NCI-H1436 treated with DMSO at 0.1 percent for 48 hours (cell line): ENCODE measurements around the gene TSPAN33.

ENCODE experiments used
- DNase-seq: peaks from one replicate; lab custom pipeline; 2025; lab: John Stamatoyannopoulos, UW

Gene TSPAN33

DNA sequence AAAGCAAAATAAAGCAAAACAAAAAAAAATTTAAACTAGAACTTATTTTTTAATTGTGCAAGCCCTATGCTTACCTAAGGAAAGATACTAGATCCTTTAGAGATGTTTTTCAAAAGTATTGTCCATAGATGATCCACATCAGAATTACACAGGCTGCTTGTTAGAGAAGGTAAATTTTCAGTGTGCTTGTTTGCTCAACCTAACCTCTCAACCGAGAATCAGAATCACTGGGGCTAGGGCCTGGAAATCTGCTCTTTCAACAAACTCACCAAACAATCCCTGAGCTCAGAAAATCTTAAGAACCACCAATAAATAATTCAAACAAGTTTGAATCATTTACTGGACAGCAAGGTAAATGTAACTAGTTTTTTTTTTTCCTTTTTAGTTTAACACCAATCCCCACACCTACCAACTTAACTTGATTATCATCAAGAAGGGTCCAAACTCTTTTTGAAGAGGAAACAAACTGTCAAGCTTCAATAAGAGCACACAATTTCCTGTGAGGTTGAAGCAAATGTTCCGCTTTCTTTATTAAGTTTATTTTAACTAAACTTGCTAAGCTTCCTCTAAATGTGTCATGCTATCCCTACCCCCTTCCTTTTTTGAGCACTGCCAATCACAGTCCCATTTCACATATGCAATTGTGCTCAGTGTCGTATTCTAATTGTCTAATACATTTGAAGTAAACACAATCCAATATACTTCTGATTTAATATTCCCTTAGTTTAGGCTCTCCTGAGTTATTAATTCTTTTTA lies 7.4 kb upstream of the TSPAN33 start:
- DNase-seq, result no peak

DNA sequence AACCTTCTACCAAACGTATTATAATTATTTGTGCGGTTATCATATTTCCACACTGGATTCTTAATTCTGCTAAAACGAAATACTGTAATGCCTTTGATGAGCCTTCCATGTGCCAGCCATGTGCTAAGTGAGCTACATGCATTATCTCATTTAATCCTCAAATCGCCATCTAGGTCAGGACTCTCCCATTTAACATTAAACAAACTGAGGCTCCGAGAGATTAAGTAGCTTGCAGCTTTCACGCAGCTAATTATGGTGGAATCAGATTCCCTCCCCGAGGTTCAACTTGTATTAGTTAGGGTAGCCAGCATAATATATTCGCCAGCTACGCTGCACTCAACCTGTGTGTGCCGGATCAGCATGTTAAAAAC lies 798 bp upstream of the TSPAN33 start:
- no peak for DNase-seq

DNA sequence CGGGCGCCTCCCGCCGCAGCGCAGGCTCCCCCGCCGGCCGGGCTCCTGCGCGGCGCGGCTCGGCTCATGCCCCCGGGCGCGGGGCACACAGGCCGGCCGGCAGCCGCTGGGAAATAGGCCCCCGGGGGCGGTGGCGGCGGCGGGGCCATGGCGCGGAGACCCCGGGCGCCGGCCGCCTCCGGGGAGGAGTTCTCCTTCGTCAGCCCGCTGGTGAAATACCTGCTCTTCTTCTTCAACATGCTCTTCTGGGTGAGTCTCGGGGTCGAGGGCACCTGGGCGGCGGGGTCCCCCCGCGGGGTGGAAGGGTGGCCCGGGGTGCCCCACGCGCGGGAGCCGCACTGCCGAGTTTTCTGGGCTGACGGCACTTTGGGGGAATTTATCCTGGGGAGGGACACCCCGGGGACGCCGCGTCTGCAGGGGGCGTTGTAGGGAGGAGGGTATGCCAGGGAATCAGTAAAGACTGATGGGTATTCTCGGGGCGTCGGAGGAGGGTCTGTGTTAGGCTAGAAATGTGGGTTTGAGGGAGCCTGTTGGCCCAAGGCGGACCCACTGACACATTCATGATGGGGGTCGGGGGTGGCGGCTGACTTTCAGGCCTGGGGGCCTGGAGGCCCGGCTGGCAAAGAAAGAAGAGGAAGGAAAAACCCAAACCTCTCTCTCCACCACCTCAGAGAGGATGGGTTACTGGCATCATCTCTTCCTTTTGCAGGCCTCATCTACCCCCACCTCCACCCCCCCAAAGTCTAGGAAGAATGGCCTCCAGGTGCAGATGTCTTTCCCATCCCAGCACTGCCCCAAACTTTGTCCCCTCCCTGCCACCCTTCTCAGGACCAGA lies 544 bp downstream of the TSPAN33 start:
- no peak for DNase-seq

DNA sequence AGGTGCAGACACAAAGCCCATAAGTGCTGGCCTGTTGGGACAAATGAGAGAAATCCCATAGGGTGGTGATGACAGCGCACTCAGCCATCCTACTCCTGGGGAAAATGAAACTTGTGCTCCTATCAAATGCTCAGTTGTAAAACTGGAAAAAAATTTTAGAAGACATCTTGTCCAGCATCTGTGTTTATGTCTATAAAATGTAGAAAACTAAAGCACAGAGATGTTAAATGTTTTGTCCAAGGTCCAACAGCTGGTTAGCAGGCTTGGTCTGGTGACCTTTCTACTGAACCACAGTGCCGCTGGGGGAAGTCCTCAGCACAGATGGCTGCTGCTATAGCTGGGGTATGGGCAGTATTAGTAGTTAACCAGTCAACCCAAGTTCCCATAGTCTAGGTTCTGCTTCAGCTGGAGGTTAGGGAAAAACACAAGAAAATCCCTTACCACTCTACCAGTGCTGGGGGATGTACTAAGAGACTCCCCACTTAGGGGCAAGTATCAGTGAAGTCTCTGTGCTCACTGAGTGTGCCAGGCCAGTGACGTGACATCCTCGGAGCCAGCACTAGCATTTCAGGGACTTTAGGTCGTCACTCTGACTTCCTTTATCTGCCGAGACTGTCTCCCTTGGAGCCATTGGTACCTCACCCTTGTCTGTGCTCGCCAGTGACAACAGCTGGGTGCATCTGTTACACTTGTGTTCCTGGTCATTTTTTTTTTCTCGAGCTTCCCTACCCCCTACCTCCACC lies 1.9 kb downstream of the TSPAN33 start:
- no peak for DNase-seq

DNA sequence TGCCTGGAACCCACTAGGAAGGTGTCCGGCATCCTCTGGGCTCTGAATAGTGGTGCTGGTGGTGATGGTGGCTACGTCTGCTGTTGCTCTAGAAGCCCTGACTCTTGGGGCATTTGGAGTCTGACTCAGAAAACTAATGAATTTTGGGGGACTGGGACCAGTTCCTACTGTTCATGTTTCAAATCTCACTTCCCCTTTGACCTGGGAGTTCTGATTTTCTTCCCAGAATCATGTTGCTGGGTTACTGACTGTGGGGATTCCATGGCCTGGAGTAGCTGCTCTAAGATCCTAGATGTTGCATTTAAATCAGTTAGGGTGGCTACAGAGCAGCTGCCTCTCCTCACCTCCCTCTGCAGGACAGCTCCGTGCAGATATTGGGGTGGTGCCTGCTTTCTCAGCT lies 3.2 kb downstream of the TSPAN33 start:
- DNase-seq, result no peak

DNA sequence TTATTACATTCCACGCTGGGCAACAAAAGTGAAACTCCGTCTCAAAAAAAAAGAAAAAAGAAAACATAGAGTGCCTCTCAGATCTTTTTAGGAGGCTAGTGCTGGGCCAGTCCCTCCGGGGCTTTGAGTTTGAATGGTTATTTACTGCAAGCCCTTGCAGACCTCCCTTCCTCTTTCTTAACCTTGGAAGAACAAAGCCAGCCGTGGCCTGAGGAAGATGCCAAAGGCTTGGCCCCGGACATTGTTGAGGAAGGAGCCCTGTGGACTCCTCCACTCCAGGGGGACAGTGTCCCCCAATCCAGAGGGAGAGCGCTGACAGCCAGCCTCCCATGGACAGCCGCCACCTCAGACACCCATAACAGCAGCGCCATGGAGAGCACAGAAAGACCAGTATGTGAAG lies 5.0 kb downstream of the TSPAN33 start:
- DNase-seq, result no peak

DNA sequence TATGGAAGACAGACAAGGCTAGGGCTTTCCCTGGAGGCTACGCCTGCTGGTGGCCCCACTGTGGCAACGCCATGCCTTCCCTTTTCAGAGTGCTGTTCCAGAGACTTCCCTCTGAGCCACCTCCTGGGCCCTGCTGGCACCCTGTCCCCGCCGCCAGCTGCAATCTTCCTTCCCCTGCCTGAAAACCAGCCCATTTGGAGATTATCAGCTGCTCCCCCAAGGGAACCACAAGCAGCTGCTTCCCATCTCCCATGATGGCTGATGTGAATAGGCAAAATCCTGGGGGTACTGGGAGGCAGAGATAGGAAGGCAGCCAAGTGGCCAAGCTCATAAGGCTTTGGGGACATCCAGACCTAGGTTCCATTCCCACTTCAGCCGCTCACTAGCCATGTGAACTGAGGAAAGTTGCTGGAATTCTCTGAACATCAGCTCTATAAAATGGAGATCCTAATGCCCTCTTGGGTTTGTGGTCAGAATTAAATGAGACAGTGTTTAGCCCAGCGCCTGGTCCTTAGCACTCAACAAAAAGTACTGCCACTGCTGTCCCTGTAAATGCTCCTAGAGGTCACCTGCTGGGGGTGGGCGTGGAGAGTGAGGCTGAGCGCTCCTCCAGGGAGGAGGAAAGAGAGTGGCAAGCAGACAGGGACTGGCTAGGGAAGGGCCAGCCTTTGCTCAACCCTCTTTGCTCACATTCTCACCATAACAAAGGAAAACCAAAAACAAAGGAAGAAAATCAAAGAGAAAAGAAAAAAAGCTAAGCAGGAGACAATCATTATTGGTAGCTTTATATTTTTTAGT lies 5.9 kb downstream of the TSPAN33 start:
- DNase-seq, result no peak

DNA sequence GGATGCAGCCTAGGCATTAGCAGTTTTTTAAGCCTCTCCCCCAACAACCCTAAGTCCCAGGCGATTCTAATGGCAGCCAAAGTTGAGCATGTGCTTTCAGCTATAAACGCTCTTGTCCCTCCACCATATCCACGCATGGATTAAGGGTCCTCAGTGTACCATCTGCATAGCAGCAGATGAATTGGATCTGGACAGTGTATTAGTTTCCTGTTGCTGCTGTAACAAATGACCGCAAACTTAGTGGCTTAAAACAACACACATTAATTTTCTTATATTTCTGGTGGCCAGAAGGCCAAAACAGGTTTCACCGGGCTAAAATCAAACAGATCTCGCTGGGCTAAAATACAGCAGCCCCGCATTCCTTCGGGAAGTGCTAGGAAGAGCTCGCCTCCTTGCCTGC lies 13.1 kb downstream of the TSPAN33 start:
- DNase-seq, result no peak

DNA sequence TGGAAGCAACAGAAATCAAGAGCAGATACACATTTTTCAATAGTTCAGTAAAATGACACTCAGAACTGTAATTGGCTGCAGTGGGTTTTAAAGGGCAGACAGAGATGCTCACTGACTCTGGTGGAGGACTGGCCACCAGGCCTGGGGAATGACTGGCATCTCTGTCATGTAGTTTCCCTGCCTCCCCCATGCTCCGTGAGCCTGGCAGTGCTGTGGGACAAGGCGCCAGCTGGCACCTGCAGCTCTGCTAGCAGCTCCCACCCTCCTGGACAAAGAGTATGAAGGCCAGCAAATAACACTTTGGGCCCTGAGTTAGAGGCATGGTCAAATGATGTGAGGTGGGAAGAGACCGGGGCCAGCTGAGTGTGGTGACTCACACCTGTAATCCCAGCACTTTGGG lies 15.0 kb downstream of the TSPAN33 start:
- DNase-seq, result no peak

DNA sequence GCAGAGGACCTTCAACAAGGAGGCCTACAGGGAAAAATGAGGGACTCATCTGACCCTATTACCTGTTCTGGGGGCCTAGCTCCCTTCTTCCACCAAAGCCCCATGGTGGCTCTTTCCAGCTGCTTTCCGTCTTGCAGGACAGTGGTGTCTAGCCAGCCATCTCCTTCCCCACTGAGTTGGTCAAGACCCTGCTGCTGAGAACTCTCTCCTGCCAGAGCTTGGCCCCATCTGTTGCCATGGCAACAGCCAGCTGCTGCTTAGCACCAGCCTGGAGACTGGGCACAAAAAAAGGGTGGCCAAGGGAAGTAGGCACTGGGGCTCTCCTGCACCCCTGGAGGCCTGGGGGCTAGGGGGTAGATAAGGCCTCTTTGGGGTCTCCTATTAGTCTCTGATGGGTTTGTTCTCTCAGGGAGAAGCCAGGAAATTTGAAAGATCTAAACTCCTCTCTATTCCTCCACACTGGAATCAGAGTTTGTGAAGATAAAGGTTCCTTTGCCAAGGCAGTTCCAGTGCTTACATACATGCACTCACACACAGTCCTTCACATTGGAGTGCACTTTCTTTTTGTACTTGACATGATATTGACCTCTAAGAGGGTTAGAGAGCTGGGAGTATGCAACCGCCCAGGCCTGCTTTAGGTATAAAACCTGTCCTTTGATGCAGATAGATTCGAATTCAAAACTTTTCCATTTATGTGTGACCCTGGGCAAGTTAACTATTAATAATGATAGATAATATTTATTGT lies 15.8 kb downstream of the TSPAN33 start:
- no peak for DNase-seq

DNA sequence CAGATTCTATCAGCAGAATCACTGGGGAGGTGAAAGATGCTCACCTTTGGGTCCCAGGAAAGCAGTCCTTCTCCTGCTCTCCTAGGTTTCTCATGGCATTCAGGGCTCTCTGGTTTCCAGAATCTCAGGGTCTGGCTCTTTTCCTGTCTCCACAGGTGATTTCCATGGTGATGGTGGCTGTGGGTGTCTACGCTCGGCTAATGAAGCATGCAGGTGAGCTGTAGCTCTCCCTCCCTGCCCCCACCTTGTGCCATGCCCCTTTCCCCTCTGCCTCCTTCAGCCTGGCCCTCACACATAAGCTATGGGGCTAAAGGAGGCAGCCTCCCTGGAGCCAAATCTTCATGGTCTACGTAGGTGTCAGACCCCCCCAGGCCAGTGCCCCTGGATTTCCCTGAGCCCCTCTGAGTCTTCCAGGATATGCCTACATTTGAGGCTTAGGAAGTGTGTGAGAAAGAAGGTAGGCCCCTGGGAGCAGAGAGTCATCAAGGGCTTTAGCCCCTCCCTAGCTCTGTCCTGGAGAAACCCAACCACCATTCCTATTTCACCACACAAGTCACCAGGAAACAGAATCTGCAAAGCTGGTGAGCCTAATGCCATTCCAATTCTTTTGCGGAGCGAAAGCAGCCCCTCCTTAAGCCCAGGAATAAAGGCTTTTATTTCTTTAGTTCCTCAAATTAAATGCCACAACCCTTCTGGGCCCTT lies 17.2 kb downstream of the TSPAN33 start:
- no peak for DNase-seq

DNA sequence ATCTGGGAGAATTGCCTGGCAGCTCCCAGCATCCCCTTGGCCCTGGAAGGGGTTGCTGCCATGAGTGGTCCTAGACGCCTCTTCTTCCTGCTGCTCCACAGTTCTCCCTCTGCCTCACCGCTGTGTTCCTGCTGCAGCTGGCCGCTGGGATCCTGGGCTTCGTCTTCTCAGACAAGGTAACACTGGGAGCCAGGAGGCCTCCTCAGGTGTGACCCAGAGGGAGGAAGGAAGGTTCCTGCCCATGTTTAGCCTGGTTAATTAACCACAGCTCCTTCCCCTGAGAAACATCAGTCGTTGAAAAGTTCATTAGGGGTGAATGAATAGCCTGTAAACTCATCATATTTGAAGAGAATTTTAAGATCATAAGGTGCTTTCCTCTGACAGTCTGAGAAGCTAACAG lies 18.2 kb downstream of the TSPAN33 start:
- no peak for DNase-seq

DNA sequence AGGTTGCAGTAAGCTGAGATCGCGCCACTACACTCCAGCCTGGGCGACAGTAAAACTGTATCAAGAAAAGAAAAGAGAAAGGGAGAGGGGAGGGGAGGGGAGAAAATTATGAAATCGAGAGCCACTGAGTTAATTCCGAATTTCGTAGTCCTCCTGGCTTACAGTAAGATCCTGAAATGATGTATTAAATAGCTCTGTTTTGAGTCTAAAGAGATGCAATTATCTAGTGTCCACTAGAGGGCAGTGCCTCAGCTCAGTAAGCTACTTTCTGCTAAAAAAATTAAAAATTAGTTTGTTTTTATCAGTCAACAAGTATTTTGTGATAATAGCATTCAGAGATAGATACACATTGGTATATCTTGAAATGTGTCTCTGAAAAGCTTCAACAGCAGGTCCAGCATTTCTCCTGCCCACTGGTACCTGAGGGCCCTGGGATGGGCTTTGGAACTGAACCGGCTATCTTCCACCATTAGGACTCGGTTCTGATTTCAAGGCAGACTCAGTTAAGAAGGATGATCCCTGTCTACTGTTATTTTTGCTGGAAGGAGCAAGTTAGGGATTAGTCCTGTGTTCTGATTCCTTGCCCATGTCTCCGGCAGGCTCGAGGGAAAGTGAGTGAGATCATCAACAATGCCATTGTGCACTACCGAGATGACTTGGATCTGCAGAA lies 19.5 kb downstream of the TSPAN33 start:
- DNase-seq, result no peak

DNA sequence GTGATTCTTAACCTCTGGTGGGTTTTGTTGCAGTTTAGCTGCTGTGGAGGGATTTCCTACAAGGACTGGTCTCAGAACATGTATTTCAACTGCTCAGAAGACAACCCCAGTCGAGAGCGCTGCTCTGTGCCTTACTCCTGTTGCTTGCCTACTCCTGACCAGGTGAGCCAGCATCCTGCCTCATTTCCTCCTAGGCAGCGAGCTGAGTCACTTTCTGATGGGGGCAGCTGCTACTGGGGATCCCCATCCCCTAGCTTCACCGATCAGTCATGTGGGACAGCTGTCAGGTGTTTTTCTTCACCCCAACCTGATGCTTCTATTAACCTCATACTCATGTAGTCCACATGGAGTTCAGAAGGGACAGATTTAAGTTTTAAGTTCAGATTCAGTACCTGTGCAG lies 22.2 kb downstream of the TSPAN33 start:
- DNase-seq, result no peak

DNA sequence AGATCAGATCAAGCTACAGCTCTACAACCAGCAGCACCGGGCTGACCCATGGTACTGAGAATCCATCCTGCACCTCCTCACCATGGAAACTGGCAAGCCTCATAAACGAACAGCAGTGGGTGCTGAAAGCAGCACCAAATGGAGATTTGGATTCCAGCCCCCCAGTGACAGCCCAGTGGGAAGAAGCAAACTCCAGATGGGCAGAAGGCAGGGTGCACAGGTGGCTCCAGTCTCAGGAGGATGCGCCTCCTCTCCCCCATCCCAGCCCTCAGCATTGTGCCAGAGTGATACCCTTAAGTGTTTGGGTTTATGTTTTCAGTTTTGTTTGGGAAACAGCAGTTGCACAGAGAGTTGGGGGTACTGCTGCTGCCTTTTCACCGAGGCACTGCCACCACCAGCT lies 23.3 kb downstream of the TSPAN33 start:
- no peak for DNase-seq

DNA sequence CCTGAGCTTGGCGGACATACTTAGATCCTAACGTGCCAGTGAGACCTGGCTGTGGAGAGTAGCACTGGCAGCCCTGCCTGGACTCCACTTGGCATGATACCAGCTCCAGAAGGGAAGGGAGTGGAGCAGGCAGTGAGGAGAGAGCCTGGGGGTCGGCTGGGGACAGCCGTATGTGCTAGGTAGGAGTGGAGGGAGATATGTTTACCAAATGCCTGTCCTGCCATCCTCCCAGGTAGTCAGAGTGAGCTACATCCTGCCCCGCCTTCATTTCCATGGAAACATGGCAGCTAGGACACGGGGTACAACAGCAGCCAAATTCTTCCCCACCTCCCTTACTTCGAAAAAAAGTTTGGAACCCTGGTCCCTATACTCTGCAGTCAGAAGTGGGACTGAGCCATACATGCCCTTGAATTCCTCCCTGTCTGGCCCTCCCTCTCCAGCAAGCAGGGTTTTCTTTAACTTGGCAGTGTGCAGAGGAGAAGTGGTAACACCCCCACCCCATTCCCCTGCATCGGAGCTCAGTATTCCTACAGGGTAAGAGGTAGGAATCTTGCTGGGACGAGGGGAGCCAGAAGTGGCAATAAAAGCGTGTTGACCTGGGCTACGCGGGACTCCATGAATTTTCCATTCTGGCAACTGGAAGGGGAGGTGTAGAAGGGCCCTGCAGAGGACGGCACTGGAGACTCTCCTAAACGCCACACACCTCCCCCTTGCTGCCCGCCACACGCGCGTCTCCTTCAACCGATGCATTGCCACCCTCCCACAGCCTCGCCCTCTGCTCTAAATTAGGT lies 23.9 kb downstream of the TSPAN33 start:
- DNase-seq, result no peak

DNA sequence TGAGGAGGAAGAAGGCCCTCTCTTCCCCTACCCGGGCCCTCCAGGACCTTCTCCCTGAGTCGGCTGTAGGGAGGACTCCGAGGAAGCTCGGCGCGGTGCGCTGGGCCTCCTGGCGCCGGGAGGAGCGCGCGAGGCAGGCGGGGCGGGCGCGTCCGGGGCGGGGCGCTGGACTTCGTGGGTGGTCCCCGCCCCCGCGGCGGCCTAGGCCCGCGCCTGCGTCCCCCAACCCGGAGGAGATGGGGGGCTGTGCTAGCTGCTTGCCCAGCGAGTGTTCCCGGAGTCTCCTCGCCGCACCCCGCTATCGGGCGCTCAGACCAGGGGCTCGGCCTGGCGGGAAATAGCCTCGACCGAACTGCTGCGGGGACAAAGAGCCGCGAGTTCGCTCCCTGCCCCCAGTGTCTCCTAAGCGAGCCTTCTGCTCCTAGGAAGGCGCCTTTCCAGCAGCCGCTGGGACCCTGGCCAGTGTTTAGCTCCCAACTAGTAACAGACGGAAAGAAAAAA lies 24.7 kb downstream of the TSPAN33 start:
- DNase-seq, result no peak

DNA sequence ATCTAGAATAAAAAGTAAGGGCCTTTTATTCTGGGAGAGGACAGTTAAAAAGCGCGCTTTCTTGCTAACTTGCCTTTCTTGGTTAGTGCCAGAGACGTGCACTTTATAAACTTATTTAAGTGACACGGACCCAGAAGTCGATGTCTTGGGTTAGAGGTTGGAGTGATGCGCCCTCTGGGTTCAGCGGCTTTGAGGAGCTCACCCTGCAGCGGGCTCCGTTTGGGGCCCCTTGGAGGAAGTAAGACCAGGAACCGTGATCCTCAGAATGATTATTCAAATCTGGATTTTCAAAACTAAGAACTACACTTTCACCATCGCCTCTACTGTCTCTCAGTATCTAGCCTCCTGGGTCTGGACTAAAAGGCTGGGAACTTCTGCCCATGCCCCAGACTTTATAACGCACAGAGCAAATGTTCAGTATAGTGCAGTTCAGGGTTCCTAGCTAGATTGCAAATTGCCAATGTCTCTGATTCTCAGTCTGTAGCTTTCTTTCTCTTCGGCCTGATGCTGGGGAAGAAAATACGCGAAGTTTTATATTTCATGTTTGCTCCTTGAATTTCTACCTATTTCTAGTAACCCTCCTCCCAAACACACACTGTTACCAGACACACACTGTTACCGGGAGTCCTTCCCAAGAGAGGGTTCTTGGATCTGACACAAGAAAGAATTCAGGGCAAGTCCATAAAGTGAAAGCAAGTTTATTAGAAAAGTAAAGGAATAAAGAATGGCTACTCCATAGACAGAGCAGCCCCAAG lies 25.4 kb downstream of the TSPAN33 start:
- no peak for DNase-seq
